Kidney tubule cell (primary cell): Measurements from ENCODE around the gene AQP12B.

Experiments
- DNase-seq: peaks from one replicate; pipeline ENCODE4 v3.0.0-alpha.2; 2018; ENCODE audit warnings: low spot score

Gene AQP12B

DNA sequence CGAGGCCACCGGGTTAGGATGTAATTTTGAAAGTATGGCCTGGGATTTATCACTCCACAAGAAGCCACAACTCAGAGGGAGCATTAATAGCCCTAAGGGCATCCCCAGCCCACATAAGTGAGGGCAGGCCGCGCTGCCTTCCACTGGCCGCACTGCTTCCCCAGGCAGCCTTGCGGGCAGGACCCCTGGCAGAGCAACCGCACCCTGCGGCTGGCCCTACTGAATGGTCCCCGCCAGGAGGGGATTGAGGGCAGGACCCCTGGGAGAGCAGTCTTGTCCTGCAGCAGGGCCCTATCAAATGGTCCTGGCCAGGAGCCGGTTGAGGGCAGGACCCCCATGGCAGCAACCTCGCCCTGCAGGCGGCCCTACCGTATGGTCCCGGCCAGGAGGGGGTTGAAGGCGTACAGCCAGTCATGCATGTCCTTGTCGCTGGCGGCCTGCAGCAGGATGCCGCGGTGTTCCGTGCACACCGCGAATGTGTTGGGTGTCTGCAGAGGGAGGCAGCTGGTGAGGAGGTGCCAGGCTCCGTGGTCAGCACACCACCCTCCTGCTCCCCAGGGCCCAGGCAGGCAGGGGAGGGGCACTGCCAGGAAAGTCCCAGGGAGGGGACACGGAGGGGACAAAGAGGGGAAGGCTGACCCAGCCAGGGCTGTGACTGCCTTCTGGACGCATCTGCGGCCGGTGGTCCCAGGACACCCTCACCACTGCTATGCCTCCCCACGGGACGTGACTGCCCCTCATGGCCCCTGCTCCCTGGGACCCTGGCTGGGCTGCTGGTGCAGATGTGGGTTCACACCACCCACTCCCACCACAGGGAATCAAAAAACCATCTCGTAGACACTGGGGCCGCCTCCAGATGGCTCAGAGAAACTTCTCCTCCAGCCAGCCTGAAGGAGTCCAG is 35.2 kb upstream of the AQP12B start:
- DNase-seq = no peak

DNA sequence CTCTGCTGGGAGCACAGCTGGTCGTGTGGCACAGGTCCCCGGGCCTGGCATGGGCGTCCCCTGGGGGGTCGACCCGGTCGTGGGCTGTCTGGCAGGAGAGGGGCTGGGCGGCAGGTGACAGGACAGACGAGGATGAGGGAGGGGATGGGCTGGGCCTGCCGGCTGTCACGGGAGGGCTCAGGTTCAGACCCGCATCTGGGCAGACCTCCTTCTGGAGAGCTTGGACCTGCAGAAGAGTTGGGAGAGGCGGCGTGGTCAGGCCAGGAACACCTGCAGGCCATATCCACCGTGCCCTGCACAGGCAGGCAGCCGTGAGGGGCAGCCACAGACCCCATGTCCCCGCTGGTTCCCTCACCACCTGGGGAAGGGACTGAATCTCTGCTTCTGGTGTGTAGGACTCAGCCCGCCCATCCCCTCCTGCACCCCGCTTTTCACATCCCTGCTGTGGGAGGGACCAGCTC is 34.5 kb upstream of the AQP12B start:
- DNase-seq = no peak

DNA sequence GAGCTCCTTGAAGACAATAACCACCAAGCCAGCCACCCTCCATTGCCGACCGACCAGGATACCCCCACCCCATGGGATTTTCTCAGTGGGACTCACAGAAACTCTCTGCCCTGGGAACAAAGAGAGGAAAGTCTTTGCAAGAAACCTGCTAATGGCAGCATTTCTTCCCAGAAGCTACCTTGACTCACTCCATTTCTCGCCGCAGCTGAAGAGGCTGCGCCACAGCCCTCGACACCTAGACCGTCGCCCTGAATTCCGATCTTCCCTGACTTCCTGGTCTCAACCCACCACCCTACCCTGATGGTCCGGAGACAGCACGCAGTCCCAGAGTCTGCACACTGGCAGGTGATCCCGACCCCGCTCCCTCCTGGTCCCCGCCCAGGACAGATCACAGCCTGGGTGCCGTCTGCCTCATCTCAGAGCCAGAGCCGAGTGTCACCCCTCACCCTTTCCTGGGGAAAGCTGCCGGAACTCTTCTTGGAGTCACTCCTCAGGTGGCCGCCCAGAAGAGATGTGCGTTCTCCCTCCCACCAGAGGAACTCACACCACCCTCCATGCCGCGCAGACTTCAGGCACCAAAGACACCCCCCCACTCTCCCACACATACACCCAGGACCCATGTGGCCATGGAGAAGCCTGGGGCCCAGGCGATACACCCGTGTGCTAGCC is 33.6 kb upstream of the AQP12B start:
- no peak for DNase-seq

DNA sequence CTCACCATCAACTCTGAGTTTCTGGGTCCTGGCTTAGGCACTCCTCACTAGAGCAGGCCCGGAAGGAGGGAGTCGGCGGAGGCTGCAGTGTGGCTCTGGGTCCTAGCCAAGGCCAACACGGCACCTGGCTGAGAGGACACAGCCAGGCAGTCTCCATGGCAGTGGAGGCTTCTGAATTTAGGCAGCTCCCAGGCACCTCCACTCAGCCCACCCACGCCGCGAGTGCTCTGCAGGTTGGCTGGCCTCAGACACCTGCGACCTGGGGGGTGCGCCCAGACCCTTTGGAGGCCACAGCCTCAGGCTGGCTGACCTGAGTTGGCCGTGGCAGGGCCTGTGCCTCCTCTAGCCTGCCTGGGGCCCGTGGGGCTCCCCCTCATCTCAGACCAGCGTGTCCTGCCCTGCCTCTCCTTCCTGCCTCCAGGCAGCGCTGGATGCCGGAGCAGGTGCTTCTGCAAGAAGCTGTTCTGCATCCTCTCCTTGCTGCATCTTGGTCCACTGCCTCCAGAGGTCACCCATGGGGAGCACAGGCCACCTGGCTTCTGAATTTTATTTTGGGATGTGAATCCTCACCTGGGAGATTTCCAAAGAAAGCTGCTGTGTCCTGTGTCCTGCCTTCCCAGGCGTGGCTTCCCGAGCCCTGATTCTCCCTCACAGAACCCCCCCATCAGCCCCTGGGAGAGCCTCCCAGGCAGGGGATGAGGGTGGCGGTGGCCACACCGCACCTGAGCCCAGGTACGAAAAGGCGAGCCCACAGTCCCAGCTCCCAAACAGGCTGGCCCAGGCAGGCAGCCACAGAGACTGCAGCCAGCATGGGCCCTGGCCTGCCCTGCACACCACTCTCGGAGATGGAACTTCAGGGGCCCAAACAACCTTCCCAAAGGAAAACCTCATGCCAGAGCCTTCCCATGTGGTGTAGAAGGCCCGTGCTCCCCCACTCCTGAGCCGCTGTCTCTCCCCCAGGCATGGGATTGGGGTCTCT is 32.4 kb upstream of the AQP12B start:
- no peak for DNase-seq

DNA sequence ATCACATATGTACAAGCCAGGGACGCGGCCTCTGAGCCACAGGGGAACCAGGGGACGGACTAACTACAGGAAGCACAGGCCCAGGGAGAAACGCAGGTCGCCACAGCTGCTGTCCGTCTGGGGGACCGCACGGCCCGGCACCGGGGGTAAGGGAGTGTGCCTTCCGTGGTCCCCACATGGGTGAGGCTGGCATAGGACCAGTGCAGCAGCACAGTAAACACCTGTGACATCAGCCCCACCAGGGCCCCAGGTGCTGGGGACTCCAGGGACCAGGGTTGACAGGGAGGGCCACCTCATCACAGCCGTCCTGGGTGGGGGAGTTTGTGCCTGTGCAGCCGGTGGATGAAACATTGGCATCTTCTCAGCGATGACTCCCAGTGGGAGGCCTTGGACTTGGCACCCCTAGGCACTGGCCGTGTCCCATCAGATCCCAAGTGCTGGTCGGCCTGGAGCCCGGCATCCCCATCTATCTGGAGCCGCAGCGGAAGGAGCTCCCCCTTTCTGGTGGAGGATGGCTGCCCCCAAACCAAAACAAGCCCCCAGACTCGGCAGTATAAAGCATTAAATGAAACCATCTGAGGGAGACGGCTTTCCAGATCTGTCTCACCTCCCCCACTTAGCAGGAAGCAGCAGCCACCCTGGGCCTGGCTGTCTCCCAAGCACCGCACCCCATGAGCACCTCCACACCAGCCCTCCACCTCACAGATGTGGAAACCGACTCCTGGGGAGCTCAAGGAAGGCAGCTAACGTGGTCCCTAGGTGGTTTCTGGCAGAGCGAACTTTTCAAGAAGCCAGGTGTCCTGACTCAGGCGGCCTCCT is 31.5 kb upstream of the AQP12B start:
- no peak for DNase-seq

DNA sequence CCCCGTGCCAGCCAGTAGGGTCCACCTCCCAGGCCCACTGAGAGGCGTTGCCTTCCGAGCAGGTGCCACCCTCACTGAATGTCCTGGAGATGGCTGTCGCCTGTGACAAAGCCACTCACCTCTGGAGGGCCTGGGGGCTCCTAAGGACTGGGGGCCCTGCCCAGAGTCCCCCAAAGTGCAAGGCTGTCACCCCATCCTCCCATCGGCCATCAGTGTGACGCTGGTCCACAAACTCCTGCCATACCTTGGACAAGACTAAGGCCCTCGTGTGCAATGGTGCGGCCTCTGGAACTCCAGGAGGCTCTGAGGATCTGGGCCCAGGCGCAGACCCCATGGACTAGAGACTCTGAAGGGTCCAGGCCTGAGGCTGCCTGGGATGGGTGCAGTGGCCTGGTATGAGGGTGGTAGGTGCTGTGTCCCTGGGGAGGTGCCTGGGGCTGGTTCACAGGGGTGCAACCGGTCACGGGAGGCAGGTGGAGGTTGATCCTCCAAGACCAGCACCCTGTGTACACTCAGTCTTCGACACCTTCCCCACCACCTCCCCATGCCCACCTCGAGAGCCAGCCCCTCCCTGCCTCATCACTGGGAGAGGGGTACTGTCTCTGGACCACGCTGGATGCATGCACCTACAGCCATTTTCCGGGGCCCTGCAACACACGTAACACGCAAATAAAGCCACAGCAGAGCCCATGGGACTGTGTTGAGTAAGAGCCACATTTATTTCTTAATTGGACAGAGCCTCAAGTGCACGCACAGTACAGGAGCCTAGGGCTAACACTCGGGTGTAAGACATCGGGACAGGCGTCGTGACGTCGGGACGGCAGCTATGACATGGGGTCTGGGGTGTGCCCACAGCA is 30.6 kb upstream of the AQP12B start:
- no peak for DNase-seq

DNA sequence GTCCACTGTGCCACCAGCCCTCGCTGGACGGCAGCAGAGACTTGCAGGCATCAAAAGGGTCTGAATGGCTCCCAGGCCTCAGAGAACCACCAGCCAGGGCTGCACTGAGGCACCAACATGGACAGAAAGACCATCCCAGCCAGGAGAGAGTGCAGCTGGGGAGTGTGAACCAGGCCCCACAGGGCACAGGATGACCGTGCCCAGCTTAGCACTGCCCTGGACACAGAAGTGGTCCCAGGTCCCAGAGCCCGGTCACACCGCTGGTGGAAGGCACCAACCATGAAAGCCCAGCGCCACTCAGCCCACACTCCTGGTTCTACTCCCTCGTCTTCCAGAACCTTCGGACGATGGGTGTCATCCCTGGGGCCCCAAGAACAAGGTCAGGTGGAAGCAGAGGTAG is 29.4 kb upstream of the AQP12B start:
- no peak for DNase-seq

DNA sequence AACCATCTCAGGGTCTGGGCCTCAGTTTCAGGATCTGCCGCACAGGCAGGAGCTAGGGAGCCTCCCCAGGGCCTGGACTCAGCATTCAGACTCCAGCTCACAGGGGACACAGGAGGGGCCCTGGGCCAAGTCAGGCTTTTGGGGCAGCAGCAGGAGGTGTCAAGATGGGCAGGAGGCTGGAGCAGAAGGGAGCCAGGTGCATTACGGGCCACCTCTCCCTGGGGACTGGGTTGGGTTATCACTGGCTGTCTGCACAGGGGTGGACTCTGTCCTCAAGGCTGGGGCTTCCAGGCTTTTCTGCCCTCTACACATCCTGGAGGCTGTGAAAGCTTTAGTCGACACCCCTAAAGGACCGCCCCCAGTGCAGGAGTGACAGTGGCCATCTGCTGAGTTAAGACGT is 29.0 kb upstream of the AQP12B start:
- DNase-seq = no peak

DNA sequence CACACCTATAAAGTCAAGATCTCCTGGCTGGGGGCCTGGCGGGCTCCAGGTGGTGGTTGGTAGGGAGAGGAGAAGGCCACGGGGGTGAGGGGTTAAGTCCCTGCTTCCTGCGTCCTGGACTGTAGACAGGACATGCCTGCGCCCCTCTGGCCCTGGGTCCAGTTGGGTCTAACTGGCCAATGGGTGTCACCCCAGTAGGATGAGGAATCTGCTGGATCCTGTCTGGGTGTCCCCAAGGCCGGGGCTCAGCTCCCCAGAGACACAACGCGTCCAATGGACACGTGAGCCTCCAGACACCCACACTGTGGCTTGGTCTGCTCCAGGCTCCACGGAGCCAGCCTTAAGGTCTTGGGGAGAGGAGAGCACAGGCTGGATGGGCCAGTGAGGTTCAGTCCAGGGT is 28.6 kb upstream of the AQP12B start:
- no peak for DNase-seq

DNA sequence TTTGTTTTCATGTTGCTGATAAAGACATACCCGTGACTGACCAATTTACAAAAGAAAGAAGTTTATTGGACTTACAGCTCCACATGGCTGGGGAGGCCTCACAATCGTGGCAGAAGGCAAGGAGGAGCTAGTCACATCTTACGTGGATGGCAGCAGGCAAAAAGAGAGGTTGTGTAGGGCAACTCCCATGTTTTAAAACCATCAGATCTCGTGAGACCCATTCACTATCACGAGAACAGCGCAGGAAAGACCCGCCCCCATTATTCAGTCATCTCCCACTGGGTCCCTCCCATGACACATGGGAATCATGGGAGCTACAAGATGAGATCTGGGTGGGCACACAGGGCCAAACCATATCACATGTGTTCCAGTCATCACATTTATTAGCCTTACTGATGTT is 25.8 kb upstream of the AQP12B start:
- no peak for DNase-seq

DNA sequence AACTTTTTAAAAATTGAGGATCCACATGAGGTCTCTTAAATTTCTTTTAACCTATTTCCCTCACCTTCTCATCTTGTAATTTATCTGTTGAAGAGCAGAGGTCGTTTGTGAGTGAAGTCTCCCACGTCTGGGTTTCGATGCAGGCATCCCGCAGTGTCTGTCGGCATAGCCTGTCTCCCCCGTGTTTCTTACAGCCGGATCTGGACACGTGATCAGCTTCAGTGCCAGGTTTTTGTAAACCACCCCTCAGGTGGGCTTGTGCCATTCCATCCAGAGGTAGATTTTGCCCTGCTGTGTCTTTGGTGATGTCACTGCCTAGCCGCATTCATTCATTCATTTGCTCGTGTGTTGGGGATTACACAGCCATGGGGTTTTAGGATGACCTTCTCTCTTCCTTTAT is 25.1 kb upstream of the AQP12B start:
- DNase-seq = no peak

DNA sequence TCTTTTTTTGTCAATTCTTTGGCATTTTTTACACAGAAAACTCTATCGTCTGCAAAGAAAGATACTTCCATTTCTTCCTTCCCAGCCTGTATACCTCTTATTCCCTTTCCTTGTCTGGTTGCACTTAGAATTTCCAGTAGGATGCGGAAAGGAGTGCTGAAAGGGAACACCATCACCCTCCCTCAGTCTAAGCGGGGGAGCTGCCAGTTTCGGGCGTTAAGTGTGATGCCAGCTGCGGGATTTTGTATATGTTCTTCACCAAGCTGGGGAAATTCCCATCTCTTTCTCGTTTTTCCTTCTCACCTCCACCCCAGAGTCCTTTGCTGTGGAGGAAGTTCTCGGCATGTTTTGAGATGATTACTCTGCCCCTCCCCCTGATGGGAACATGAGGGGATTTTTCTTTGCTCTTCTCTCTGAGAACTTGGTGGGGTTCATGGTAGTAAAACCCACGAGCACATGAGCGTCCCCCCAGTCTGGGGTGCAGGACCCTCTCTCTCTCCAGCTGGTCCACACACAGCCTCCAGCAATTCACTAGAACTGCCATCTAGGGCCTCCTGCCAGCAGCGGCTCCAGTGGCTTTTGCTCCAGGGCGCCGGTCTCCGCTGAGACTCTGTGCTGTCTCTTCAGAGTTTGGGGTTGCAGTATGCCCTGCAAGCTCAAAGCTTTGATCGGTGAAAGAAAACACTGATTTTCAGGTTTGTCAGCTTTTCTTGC is 24.5 kb upstream of the AQP12B start:
- DNase-seq = no peak

DNA sequence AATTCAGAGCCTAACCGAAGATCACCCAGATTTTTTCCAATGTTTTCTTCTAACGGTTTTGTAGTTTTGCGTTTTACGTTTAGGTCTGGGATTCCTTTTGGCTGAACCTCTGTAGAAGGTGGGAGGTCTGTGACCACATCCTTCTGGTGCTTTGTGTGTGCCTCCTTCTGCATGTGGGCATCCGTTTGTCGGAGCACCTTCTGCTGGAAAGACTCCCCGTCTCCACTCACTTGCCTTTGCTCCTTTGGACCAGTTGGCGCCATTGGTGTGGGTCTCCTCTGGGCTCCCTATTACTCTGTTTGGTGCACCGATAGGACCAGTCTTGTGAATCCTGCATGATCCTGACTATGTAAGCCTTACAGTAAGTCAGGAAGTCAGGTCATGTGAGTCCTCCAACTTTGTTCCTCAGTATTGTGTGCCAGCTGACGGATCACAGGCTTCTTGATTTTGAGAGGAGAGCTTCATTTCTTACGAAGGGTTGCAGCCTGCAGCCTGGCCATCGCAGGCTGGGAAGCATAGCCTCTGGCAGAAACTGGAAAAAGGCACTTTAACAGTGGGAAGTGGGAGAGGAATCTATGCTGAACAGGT is 22.6 kb upstream of the AQP12B start:
- DNase-seq = no peak

DNA sequence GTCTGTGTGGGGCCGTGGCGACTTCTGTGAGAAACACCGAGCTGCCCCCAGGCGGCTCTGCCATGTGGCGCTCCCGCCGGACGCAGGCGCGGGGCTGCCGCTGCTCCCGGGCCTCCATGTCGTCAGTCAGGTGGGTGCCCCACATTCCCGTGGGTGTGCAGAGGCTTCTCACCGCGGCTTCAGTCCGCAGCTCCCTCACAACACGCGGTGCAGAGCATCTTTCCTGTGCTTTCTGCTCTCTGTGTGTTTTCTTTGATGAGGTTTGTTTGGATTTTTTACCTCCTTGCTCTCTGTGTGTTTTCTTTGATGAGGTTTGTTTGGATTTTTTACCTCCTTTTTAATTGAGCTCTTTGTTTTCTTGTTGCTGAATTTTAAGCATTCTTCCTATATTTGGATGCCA is 22.0 kb upstream of the AQP12B start:
- no peak for DNase-seq

DNA sequence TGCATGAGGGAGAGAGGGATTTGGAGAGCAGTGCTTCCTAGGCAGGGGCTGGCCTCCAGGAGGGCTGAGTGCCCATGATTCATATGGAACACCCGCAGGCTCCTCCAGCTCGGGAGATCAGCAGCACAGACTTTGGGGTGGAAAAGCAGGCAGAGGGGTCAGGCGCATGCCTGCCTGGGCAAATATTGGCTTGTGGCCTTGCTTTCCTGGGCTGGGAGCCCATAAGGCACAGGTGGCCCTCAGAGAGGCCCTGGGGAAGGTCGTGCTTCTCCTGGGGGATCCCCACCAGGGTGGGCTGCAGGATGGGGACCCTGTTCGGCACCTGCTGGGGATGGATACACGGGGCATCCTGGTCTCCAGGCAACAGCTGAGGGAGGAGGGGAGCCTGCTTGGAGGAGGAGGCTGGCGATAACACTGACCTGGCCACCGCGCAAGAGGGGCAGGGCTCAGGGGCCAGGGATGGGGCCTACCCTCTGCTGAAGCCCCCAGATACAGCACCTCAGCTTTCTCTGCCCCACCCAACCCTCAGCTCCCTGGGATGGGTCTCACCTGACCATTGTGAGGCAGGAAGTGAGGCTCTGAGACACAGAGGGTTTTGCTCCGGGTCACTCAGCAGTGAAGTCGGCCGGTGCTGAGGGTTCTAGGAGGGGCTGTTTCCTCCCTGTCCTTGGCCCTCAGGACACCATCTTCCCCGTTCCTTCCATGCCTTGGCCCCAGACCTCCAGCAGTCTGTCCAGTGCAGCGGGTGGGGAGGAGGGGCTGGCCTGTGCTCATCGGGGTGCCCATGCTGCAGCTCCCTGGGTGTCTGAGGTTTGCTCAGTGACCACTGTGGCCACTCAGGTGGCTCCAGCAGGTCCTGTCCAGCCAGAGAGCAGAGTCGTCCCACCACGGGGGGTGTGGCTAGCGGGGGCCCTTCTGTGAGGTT is 21.0 kb upstream of the AQP12B start:
- no peak for DNase-seq

DNA sequence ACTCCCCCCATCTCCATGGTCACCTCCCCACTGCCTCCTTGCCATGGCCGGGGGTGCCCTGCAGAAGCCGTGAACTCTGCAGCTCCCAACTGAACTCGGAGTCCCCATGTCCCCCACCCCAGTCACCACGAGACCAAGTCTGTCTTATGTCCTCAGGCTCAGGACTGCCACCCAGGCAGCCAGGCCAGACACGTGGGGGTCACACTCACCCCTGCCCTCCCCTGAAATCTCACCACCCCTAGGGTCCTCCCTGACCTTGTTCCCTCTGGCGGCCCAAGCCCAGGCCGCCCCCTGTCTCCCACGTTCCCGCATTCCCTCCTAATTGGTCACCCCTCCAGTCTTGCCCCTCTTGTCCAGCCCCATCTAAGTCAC is 19.9 kb upstream of the AQP12B start:
- DNase-seq = no peak

DNA sequence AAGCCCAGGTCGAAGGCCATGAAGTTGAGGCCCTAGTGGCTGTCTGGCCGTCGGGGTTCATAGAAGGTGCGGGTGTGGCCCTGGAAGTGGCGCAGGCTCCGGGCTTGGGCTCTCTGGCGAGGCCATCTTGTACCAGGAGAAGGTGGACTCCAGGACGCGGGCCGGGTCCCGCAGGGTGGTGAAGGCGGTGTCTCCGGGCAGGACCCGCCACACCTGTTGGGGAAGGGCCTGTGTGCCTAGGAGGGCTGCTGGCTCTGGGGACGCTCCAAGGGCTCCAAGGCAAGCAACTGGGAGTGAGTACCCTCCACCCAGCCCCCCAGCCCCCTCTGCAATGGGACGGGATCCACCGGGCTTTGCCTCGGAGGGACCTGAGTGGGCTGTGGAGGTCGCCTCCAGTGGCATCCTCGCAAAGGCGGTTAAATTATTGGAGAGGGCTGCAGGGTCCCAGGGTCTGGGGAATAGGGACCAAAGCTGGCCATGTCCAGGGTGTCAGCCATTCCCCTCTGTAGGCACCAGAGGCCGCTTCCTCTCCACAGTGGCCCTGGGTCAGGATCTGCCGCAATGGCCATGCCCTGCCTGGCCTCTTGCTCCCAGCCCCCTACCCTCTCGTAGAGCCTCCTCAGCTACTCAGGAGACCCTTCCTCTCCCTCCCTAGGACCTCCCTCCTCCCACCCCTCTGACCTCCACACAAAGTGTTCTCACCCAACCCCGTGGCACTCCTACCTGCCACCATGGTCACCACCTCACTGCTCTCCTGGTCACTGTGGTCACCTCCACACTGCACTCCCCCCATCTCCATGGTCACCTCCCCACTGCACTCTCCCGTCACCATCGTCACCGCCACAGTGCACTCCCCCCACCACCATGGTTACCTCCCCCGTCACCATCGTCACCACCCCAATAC is 19.3 kb upstream of the AQP12B start:
- DNase-seq = no peak
